MV-4-11 (cell line): Measurements from ENCODE around the gene WFS1.
A peak's percentile ranks its signal among the peaks of the same experiment; 100 is the strongest.

Source experiments
- DNase-seq: peaks from one replicate; lab custom pipeline; 2025; lab: John Stamatoyannopoulos, UW

Gene WFS1

GRCh38 chr4:6325788-6326290 is 56.2 kb downstream of the WFS1 start:
- no peak for DNase-seq

- no peak for DNase-seq
These were observed 56.8 kb downstream of the WFS1 start for GRCh38 chr4:6326312-6327060.

- DNase-seq = peak; percentile 30
These were observed 57.7 kb downstream of the WFS1 start for GRCh38 chr4:6327220-6327917.

- DNase-seq = no peak
These were observed 58.9 kb downstream of the WFS1 start for GRCh38 chr4:6328526-6328925.

- DNase-seq = peak; percentile 23
These were observed 60.1 kb downstream of the WFS1 start for GRCh38 chr4:6329478-6330383.

- DNase-seq = no peak
These were observed 60.7 kb downstream of the WFS1 start for GRCh38 chr4:6330384-6330767.

GRCh38 chr4:6331018-6331417 is 61.4 kb downstream of the WFS1 start:
- no peak for DNase-seq

- no peak for DNase-seq
These were observed 61.8 kb downstream of the WFS1 start for GRCh38 chr4:6331468-6331867.

GRCh38 chr4:6332042-6332668 is 62.5 kb downstream of the WFS1 start:
- DNase-seq = no peak

GRCh38 chr4:6332669-6333050 is 63.0 kb downstream of the WFS1 start:
- DNase-seq = no peak

- no peak for DNase-seq
These were observed 63.9 kb downstream of the WFS1 start for GRCh38 chr4:6333301-6334202.

- DNase-seq = no peak
These were observed 64.7 kb downstream of the WFS1 start for GRCh38 chr4:6334203-6334887.

- no peak for DNase-seq
These were observed 65.5 kb downstream of the WFS1 start for GRCh38 chr4:6335040-6335590.

- DNase-seq = no peak
These were observed 66.5 kb downstream of the WFS1 start for GRCh38 chr4:6336166-6336565.

GRCh38 chr4:6337331-6337935 is 67.8 kb downstream of the WFS1 start:
- DNase-seq = no peak

GRCh38 chr4:6338175-6338950 is 68.7 kb downstream of the WFS1 start:
- no peak for DNase-seq

GRCh38 chr4:6338951-6339817 is 69.5 kb downstream of the WFS1 start:
- DNase-seq = no peak
